ENCODE measurements around the gene EXOSC6.
"Not testable (repeated sequence)": the region's sequence is repeated elsewhere in the genome, so short reads cannot be mapped to it uniquely, and the experiment has no call there.

The EXOSC6 gene

GRCh38 chr16:70295634-70296033, 43.9 kb upstream of the EXOSC6 start:
- Histone ChIP-seq H3K9me3 (ENCODE audit: insufficient read depth, low read length) (peaks cover 1% of the 10 kb centered on the region; the same call in 1 of the 2 replicates), H3K9me2 (replicated peaks; ENCODE audit: insufficient read depth, low read length) (no peaks in the 10 kb centered on the region), H3K4me3 (ENCODE audit: insufficient read depth, low read length, poor library complexity, severe bottlenecking) (no peak overlapping the region), H3K79me2 (ENCODE audit: insufficient read depth, low read length) (peaks cover 17% of the 10 kb centered on the region), H3K4me2 (ENCODE audit: low read depth, low read length, poor library complexity, severe bottlenecking) (no peak overlapping the region), H3K36me3 (ENCODE audit: low read length) (peaks cover 2% of the 10 kb centered on the region), H3K27ac (ENCODE audit: low read depth, low read length) (no peak overlapping the region), H3K27me3 (ENCODE audit: low read length) (no peaks in the 10 kb centered on the region), H4K20me1 (ENCODE audit: low read depth, low read length) (no peaks in the 10 kb centered on the region), H3K9ac (ENCODE audit: low read length) (no peak overlapping the region), H3F3A (ENCODE audit: insufficient read depth) (peaks cover 7% of the 10 kb centered on the region; the same call in 1 of the 2 replicates), H2AFZ (ENCODE audit: low read depth, low read length, severe bottlenecking) (no peak overlapping the region)
- TF ChIP-seq EZH2phosphoT487 (conservative IDR thresholded peaks at IDR 0.05; ENCODE audit: low read length) (no peak), CTCF (IDR thresholded peaks at IDR 0.05; ENCODE audit: insufficient read depth, low read length, poor library complexity, severe bottlenecking) (no peak)

- Histone ChIP-seq H3F3A (ENCODE audit: insufficient read depth) (peaks cover 10% of the 10 kb centered on the region; the same call in 1 of the 2 replicates), H3K4me3 (ENCODE audit: insufficient read depth, low read length, poor library complexity, severe bottlenecking) (no peak overlapping the region), H4K20me1 (ENCODE audit: low read depth, low read length) (no peaks in the 10 kb centered on the region), H3K9me2 (replicated peaks; ENCODE audit: insufficient read depth, low read length) (no peaks in the 10 kb centered on the region), H3K27ac (ENCODE audit: low read depth, low read length) (no peak overlapping the region), H3K9ac (ENCODE audit: low read length) (no peak overlapping the region), H3K27me3 (ENCODE audit: low read length) (no peaks in the 10 kb centered on the region), H3K79me2 (ENCODE audit: insufficient read depth, low read length) (peaks cover 6% of the 10 kb centered on the region), H3K4me2 (ENCODE audit: low read depth, low read length, poor library complexity, severe bottlenecking) (no peak overlapping the region), H3K9me3 (ENCODE audit: insufficient read depth, low read length) (no peaks in the 10 kb centered on the region), H2AFZ (ENCODE audit: low read depth, low read length, severe bottlenecking) (no peak overlapping the region), H3K36me3 (ENCODE audit: low read length) (no peaks in the 10 kb centered on the region)
- TF ChIP-seq CTCF (IDR thresholded peaks at IDR 0.05; ENCODE audit: insufficient read depth, low read length, poor library complexity, severe bottlenecking) (no peak), EZH2phosphoT487 (conservative IDR thresholded peaks at IDR 0.05; ENCODE audit: low read length) (no peak)
Observed at GRCh38 chr16:70294385-70295025, 42.8 kb upstream of the EXOSC6 start.

GRCh38 chr16:70292148-70292547, 40.4 kb upstream of the EXOSC6 start:
- H3K4me2 ChIP-seq (ENCODE audit: low read depth, low read length, poor library complexity, severe bottlenecking); H2AFZ ChIP-seq (ENCODE audit: low read depth, low read length, severe bottlenecking); H3K36me3 ChIP-seq (ENCODE audit: low read length); H3K9me2 ChIP-seq (replicated peaks; ENCODE audit: insufficient read depth, low read length); H4K20me1 ChIP-seq (ENCODE audit: low read depth, low read length); H3K27ac ChIP-seq (ENCODE audit: low read depth, low read length); H3K4me3 ChIP-seq (ENCODE audit: insufficient read depth, low read length, poor library complexity, severe bottlenecking); H3K9me3 ChIP-seq (ENCODE audit: insufficient read depth, low read length); H3K9ac ChIP-seq (ENCODE audit: low read length); H3K27me3 ChIP-seq (ENCODE audit: low read length): not testable (repeated sequence)
- Histone ChIP-seq H3F3A (ENCODE audit: insufficient read depth) (peaks cover 20% of the 10 kb centered on the region), H3K79me2 (ENCODE audit: insufficient read depth, low read length) (peaks cover 19% of the 10 kb centered on the region)

DNA sequence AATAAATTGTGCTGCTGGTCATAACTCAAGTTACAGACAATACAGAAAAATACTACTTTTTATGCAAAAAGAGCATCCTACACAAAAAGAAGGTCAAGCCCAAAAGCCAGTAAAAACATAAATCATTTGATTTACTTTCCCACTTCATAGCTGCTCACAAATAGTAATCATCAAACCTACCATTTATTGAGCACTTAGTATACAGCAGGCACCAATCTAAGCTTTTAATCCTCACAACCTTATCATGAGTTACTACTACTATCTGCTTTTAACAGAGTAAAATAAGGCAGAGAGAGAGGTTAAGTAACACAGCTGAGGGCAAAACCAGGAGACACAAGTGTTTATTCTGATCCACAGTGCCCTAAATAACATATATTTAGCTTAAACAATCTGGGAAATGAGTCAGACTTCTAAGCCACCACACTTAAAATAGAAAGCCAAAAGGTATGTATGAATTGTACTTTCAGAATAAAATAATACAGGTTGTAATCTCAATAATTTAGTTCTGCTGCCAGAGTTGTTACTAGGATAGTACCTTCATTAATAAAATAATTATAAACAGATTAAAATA, 39.3 kb upstream of the EXOSC6 start:
- Histone ChIP-seq H2AFZ (ENCODE audit: low read depth, low read length, severe bottlenecking) (peak overlapping the region; percentile 52), H3K9me2 (replicated peaks; ENCODE audit: insufficient read depth, low read length) (no peaks in the 10 kb centered on the region), H3K36me3 (ENCODE audit: low read length) (no peaks in the 10 kb centered on the region), H3K27me3 (ENCODE audit: low read length) (no peaks in the 10 kb centered on the region), H3K79me2 (ENCODE audit: insufficient read depth, low read length) (peaks cover 27% of the 10 kb centered on the region), H3F3A (ENCODE audit: insufficient read depth) (peaks cover 20% of the 10 kb centered on the region), H3K4me2 (ENCODE audit: low read depth, low read length, poor library complexity, severe bottlenecking) (no peak overlapping the region), H3K9me3 (ENCODE audit: insufficient read depth, low read length) (no peaks in the 10 kb centered on the region), H3K9ac (ENCODE audit: low read length) (no peak overlapping the region), H3K27ac (ENCODE audit: low read depth, low read length) (peak overlapping the region; percentile 24; the same call in 1 of the 2 replicates), H4K20me1 (ENCODE audit: low read depth, low read length) (no peaks in the 10 kb centered on the region), H3K4me3 (ENCODE audit: insufficient read depth, low read length, poor library complexity, severe bottlenecking) (no peak overlapping the region)
- TF ChIP-seq CTCF (IDR thresholded peaks at IDR 0.05; ENCODE audit: insufficient read depth, low read length, poor library complexity, severe bottlenecking) (no peak), EZH2phosphoT487 (conservative IDR thresholded peaks at IDR 0.05; ENCODE audit: low read length) (no peak)

Data from SU-DHL-6 (cell line).